KBM-7 (cell line): ENCODE measurements around the gene RAET1L.
"Not testable (repeated sequence)": the region's sequence is repeated elsewhere in the genome, so short reads cannot be mapped to it uniquely, and the experiment has no call there.

ENCODE experiments used
- DNase-seq: peaks from one replicate; pipeline ENCODE4 v3.0.0-alpha.2; 2015
- in situ Hi-C: fragments of 300-500 bp; cut with MboI; formaldehyde crosslinking; loops from 2 replicates; pipeline ENCODE4 v1.14.3; 2020; ENCODE audit warnings: low sequenced_read_pairs, low pct_unique_long_range_greater_than_20kb, mixed read lengths

The RAET1L gene

GRCh38 chr6:150024021-150024420 lies 1.3 kb downstream of the RAET1L start:
- in situ Hi-C loops, DNase-seq: not testable (repeated sequence)

- DNase-seq, in situ Hi-C loops: not testable (repeated sequence)
Measured at GRCh38 chr6:150021870-150022269, 3.5 kb downstream of the RAET1L start.

- in situ Hi-C loops, result no loop called here
- no peak for DNase-seq
Measured at GRCh38 chr6:150018846-150019580, 6.3 kb downstream of the RAET1L start.

GRCh38 chr6:150017186-150017521 lies 8.2 kb downstream of the RAET1L start:
- in situ Hi-C loops, DNase-seq: not testable (repeated sequence)

GRCh38 chr6:150016324-150017185 lies 8.8 kb downstream of the RAET1L start:
- DNase-seq, result peak; percentile 74
- in situ Hi-C loops, result no loop called here

GRCh38 chr6:150015281-150016001 lies 9.9 kb downstream of the RAET1L start:
- in situ Hi-C loops, DNase-seq: not testable (repeated sequence)

GRCh38 chr6:150014623-150015280 lies 10.6 kb downstream of the RAET1L start:
- DNase-seq, in situ Hi-C loops: not testable (repeated sequence)

- in situ Hi-C loops, DNase-seq: not testable (repeated sequence)
Measured at GRCh38 chr6:150013785-150014622, 11.3 kb downstream of the RAET1L start.

- in situ Hi-C loops, result not testable (repeated sequence)
Measured at GRCh38 chr6:150012846-150013784, 12.2 kb downstream of the RAET1L start.

GRCh38 chr6:150008588-150008987 lies 16.7 kb downstream of the RAET1L start:
- no peak for DNase-seq
- in situ Hi-C loops, result loop anchor here (10.0 kb wide), 1 partner anchor 74 kb away; no protein-coding TSS in a partner anchor

More at GRCh38 chr6:150012846-150013784, 12.2 kb downstream of the RAET1L start:
- not testable (repeated sequence) for DNase-seq

- in situ Hi-C loops, result loop anchor here (10.0 kb wide), 1 partner anchor 72 kb away; no protein-coding TSS in a partner anchor
Measured at GRCh38 chr6:150006961-150007464, 18.3 kb downstream of the RAET1L start.

GRCh38 chr6:150005761-150006651 lies 19.3 kb downstream of the RAET1L start:
- no peak for DNase-seq
- in situ Hi-C loops, result loop anchor here (10.0 kb wide), 1 partner anchor 71 kb away; no protein-coding TSS in a partner anchor

More at GRCh38 chr6:150006961-150007464, 18.3 kb downstream of the RAET1L start:
- peak; percentile 53 for DNase-seq

GRCh38 chr6:150004783-150005717 lies 20.3 kb downstream of the RAET1L start:
- peak; percentile 95 for DNase-seq
- in situ Hi-C loops, result loop anchor here (10.0 kb wide), 1 partner anchor 70 kb away; no protein-coding TSS in a partner anchor

GRCh38 chr6:150004101-150004782 lies 21.1 kb downstream of the RAET1L start:
- DNase-seq, result no peak
- in situ Hi-C loops, result loop anchor here (10.0 kb wide), 1 partner anchor 69 kb away; no protein-coding TSS in a partner anchor
